Tibial nerve (tissue), 3 donors: ENCODE data around the gene ZC3H7B.

Experiments
- CTCF ChIP-seq, 5 experiments: fragments of 200-600 bp in 3 of 5; fragments of 450-650 bp in 2 of 5; sonication (generic) in 3 of 5; IDR thresholded peaks; one replicate each; pipeline ENCODE4 v1.5.1; 2016 to 2019; ENCODE audit warnings: antibody characterized with exemption in 5 of 5, mild to moderate bottlenecking in 3 of 5, moderate library complexity in 2 of 5
- POLR2A ChIP-seq, 2 donors: fragments of 450-650 bp; IDR thresholded peaks; one replicate each; pipeline ENCODE4 v1.6.1; 2017; ENCODE audit warnings: antibody characterized with exemption in 2 of 2, mild to moderate bottlenecking in 2 of 2, moderate library complexity in 2 of 2

- TF ChIP-seq POLR2A (IDR thresholded peaks at IDR 0.05), result no peak
- no peak for TF ChIP-seq CTCF (IDR thresholded peaks at IDR 0.05)
Observed at GRCh38 chr22:41288245-41288946, 12.9 kb upstream of the ZC3H7B start.
